H9 (cell line): ENCODE measurements around the gene TIMM13. TPM values are rescaled to one million over a fixed set of nuclear protein-coding genes. Genes with fewer than 3 reads are reported as not detected.

Experiments
- DNase-seq: peaks from one replicate; pipeline ENCODE4 v3.0.0-alpha.2; 2017
- H2AFZ ChIP-seq: one replicate; pipeline ENCODE4 v1.6.1; 2013; ENCODE audit warnings: mild to moderate bottlenecking, low read length, control low read depth, moderate library complexity
- H2AK5ac ChIP-seq: 2 replicates; pipeline ENCODE4 v1.6.1; 2013; ENCODE audit warnings: low read length, control low read depth, mixed read lengths; ENCODE audit not compliant: insufficient read length
- H2BK120ac ChIP-seq: one replicate; pipeline ENCODE4 v1.6.1; 2013; ENCODE audit warnings: low read depth, mild to moderate bottlenecking, low read length, control low read depth, inconsistent platforms; ENCODE audit not compliant: poor library complexity, severe bottlenecking
- H2BK12ac ChIP-seq: 2 replicates; pipeline ENCODE4 v1.6.1; 2013; ENCODE audit warnings: low read length, control low read depth, mixed read lengths, low read depth; ENCODE audit not compliant: insufficient read length
- H2BK15ac ChIP-seq: 2 replicates; pipeline ENCODE4 v1.6.1; 2013; ENCODE audit warnings: low read depth, low read length, control low read depth
- H2BK20ac ChIP-seq: one replicate; pipeline ENCODE4 v1.6.1; 2013; ENCODE audit warnings: low read depth, mild to moderate bottlenecking, low read length, control low read depth, inconsistent platforms; ENCODE audit not compliant: poor library complexity, severe bottlenecking
- H2BK5ac ChIP-seq: 2 replicates; pipeline ENCODE4 v1.6.1; 2013; ENCODE audit warnings: low read length, control low read depth, mixed read lengths; ENCODE audit not compliant: insufficient read length
- H3K14ac ChIP-seq: 2 replicates; pipeline ENCODE4 v1.6.1; 2013; ENCODE audit warnings: low read length, control low read depth; ENCODE audit not compliant: insufficient read depth
- H3K18ac ChIP-seq: 2 replicates; pipeline ENCODE4 v1.6.1; 2013; ENCODE audit warnings: low read depth, mild to moderate bottlenecking, mixed read lengths, low read length, control low read depth; ENCODE audit not compliant: insufficient read length
- H3K23ac ChIP-seq: 2 replicates; pipeline ENCODE4 v1.6.1; 2013; ENCODE audit warnings: low read length, control low read depth, mixed read lengths, low read depth; ENCODE audit not compliant: insufficient read length
- H3K23me2 ChIP-seq: 2 replicates; pipeline ENCODE4 v1.6.1; 2013; ENCODE audit warnings: low read depth, mild to moderate bottlenecking, mixed read lengths, low read length, control low read depth; ENCODE audit not compliant: insufficient read length, poor library complexity, severe bottlenecking
- H3K27ac ChIP-seq: 2 replicates; pipeline ENCODE4 v1.5.1; 2013; ENCODE audit warnings: low read length, control low read depth, mixed read lengths, low read depth; ENCODE audit not compliant: insufficient read length
- H3K27me3 ChIP-seq: 2 replicates; pipeline ENCODE4 v1.6.1; 2013; ENCODE audit warnings: low read length, control low read depth, inconsistent platforms; ENCODE audit not compliant: insufficient read depth
- H3K4ac ChIP-seq: 2 replicates; pipeline ENCODE4 v1.6.1; 2013; ENCODE audit warnings: low read depth, mild to moderate bottlenecking, control low read depth, inconsistent platforms, low read length, moderate library complexity
- H3K4me1 ChIP-seq: 2 replicates; pipeline ENCODE4 v1.6.1; 2013; ENCODE audit warnings: low read length, control low read depth, inconsistent platforms; ENCODE audit not compliant: insufficient read depth
- H3K4me2 ChIP-seq: 2 replicates; pipeline ENCODE4 v1.6.1; 2013; ENCODE audit warnings: low read length, control low read depth, mixed read lengths; ENCODE audit not compliant: insufficient read length, insufficient read depth
- H3K56ac ChIP-seq: 2 replicates; pipeline ENCODE4 v1.6.1; 2013; ENCODE audit warnings: low read depth, mild to moderate bottlenecking, mixed read lengths, low read length, control low read depth; ENCODE audit not compliant: insufficient read length
- H3K79me1 ChIP-seq: 2 replicates; pipeline ENCODE4 v1.6.1; 2013; ENCODE audit warnings: low read depth, mild to moderate bottlenecking, moderate library complexity, low read length, control low read depth, inconsistent platforms; ENCODE audit not compliant: insufficient read depth, poor library complexity, severe bottlenecking
- H3K79me2 ChIP-seq: 2 replicates; pipeline ENCODE4 v1.6.1; 2013; ENCODE audit warnings: low read length, control low read depth, inconsistent platforms; ENCODE audit not compliant: insufficient read depth
- H3K9ac ChIP-seq: 2 replicates; pipeline ENCODE4 v1.6.1; 2013; ENCODE audit warnings: low read length, control low read depth, mixed read lengths; ENCODE audit not compliant: insufficient read length; ENCODE audit errors: extremely low read depth
- H3K9me3 ChIP-seq: one replicate; pipeline ENCODE4 v1.6.1; 2013; ENCODE audit warnings: low read depth, low read length, inconsistent platforms; ENCODE audit not compliant: control insufficient read depth
- H3T11ph ChIP-seq: one replicate; pipeline ENCODE4 v1.6.1; 2013; ENCODE audit warnings: mild to moderate bottlenecking, low read length, control low read depth, inconsistent platforms
- H4K20me1 ChIP-seq: one replicate; pipeline ENCODE4 v1.6.1; 2013; ENCODE audit not compliant: control insufficient read depth, insufficient read length, insufficient read depth
- H4K5ac ChIP-seq: 2 replicates; pipeline ENCODE4 v1.6.1; 2013; ENCODE audit warnings: low read depth, mild to moderate bottlenecking, mixed read lengths, low read length, control low read depth; ENCODE audit not compliant: insufficient read length
- H4K8ac ChIP-seq: replicated peaks from 2 replicates; pipeline ENCODE4 v1.6.1; 2013; ENCODE audit warnings: low read length, control low read depth, mixed read lengths, low read depth; ENCODE audit not compliant: insufficient read length
- H4K91ac ChIP-seq: 2 replicates; pipeline ENCODE4 v1.6.1; 2013; ENCODE audit warnings: low read depth, mild to moderate bottlenecking, moderate library complexity, mixed read lengths, low read length, control low read depth; ENCODE audit not compliant: insufficient read length
- H3K27ac Mint-ChIP-seq, 3 experiments: 2 replicates in 2 of 3; 3 replicates in 1 of 3; pipeline ENCODE4 v1.8.0; 2020 to 2021; ENCODE audit warnings: mixed read lengths in 3 of 3, mild to moderate bottlenecking in 1 of 3, moderate library complexity in 1 of 3
- H3K27me3 Mint-ChIP-seq: 2 replicates; pipeline ENCODE4 v1.8.0; 2021; ENCODE audit warnings: low read depth, mild to moderate bottlenecking, moderate library complexity, mixed read lengths
- H3K36me3 Mint-ChIP-seq, 3 experiments: 2 replicates in 2 of 3; 3 replicates in 1 of 3; pipeline ENCODE4 v1.8.0; 2020 to 2021; ENCODE audit warnings: low read depth in 3 of 3, mixed read lengths in 3 of 3; ENCODE audit not compliant: insufficient read depth in 1 of 3
- H3K4me1 Mint-ChIP-seq, 2 experiments: 2 replicates each; pipeline ENCODE4 v1.8.0; 2020; ENCODE audit warnings: mixed read lengths in 2 of 2
- H3K4me3 Mint-ChIP-seq, 2 experiments: 2 replicates in 1 of 2; 3 replicates in 1 of 2; pipeline ENCODE4 v1.8.0; 2020 to 2021; ENCODE audit warnings: mild to moderate bottlenecking in 2 of 2, mixed read lengths in 2 of 2, moderate library complexity in 1 of 2
- H3K9me3 Mint-ChIP-seq, 2 experiments: 2 replicates in 1 of 2; 3 replicates in 1 of 2; pipeline ENCODE4 v1.8.0; 2020; ENCODE audit warnings: mild to moderate bottlenecking in 2 of 2, mixed read lengths in 2 of 2, moderate library complexity in 1 of 2
- WGBS: extraction: QIAGEN DNeasy Blood & Tissue Kit; methylation state at CpG from one replicate; pipeline ENCODE4 v1.1.7; 2013; ENCODE audit warnings: missing lambda C conversion rate, low lambda C conversion rate, mixed read lengths; ENCODE audit not compliant: insufficient read length; ENCODE audit errors: extremely low coverage; 5-methylcytosine and 5-hydroxymethylcytosine counted together
- total RNA-seq: library from RNA; stranded (reverse); gene quantifications from 2 replicates; pipeline ENCODE4 v1.2.1, GENCODE V29; 2021
- TF ChIP-seq, protein P1 (sequence below): fragments of 200-600 bp; sonication (generic); conservative IDR thresholded peaks from 3 replicates; pipeline ENCODE4 v1.8.0; 2021; ENCODE audit warnings: antibody characterized with exemption, mild to moderate bottlenecking

Gene TIMM13
- total RNA-seq, 1 experiment from 2014 or later = 214 TPM

DNA sequence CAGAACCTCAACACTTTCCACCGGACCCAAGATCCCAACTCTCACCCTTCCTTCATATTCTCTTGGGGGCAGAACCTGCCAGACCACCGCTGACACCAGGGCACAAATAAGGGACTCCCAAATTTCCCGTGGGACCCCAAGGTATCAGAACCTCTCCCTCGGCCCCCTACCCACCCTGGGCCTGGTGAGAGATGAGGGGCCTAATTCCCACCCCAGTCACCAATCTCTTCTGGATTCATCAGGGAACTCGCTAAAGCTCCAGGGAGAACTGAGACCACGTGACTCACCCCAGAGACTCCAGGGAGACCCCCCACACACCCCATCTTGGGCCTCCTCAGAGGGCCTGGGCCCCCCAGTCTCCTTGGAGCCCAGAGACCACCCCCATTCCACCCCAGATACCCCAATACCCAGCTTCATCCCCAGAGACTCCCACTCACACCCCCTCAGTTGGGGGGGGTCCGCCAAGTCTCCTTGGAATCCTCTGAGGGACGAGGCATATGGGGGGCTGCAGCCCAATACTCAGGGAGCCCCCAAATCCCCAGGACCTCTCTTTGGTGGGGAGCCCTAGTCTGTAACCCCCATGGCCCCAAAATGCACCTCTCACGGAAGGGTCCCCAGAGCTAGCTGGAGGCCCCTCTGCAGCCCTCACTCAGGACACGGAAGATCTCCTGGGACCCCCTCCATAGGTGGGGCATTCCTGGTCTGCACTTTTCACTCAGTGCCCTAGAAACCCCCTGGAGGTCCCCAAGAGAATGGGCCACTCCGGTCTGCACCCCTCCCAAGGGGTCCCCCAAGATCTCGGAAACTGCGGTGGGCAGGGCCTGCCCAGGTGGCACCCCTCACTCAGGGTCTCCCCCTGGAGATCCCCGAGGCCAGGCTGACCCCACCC, 27.8 kb upstream of the TIMM13 start:
- H3K4me1 ChIP-seq = no peaks in the 10 kb centered on the region; the same call in 1 of the 2 replicates
- no peak overlapping the region for H3K27ac ChIP-seq
- Mint-ChIP-seq H3K4me3 (peak overlapping the region; percentile 79 to 90), H3K4me1 (peaks cover 8 to 22% of the 10 kb centered on the region in 2 experiments), H3K27ac (peak overlapping the region; percentile 48 to 90 (median 85); a peak in 5 of 7 replicates), H3K27me3 (no peaks in the 10 kb centered on the region), H3K36me3 (peaks cover 0 to 4% (median 2%) of the 10 kb centered on the region in 3 experiments; a peak in 5 of 7 replicates), H3K9me3 (no peaks in the 10 kb centered on the region)
- no peak overlapping the region for H3K4ac ChIP-seq
- H3K4me2 ChIP-seq = peak overlapping the region; percentile 35
- H2BK15ac ChIP-seq = no peak overlapping the region
- H4K5ac ChIP-seq = no peak overlapping the region
- no peak for DNase-seq
- peaks cover 8% of the 10 kb centered on the region for H3K79me1 ChIP-seq
- no peak overlapping the region for H2BK12ac ChIP-seq
- no peaks in the 10 kb centered on the region for H3K27me3 ChIP-seq
- no peaks in the 10 kb centered on the region for H4K20me1 ChIP-seq
- H2BK5ac ChIP-seq = no peak overlapping the region
- no peaks in the 10 kb centered on the region for H3K9me3 ChIP-seq
- TF ChIP-seq, protein P1, sequence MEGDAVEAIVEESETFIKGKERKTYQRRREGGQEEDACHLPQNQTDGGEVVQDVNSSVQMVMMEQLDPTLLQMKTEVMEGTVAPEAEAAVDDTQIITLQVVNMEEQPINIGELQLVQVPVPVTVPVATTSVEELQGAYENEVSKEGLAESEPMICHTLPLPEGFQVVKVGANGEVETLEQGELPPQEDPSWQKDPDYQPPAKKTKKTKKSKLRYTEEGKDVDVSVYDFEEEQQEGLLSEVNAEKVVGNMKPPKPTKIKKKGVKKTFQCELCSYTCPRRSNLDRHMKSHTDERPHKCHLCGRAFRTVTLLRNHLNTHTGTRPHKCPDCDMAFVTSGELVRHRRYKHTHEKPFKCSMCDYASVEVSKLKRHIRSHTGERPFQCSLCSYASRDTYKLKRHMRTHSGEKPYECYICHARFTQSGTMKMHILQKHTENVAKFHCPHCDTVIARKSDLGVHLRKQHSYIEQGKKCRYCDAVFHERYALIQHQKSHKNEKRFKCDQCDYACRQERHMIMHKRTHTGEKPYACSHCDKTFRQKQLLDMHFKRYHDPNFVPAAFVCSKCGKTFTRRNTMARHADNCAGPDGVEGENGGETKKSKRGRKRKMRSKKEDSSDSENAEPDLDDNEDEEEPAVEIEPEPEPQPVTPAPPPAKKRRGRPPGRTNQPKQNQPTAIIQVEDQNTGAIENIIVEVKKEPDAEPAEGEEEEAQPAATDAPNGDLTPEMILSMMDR = no peak
- H2AFZ ChIP-seq = no peak overlapping the region
- no peak overlapping the region for H4K91ac ChIP-seq
- no peak overlapping the region for H3K14ac ChIP-seq
- peaks cover 2% of the 10 kb centered on the region for H3K23me2 ChIP-seq
- H2BK20ac ChIP-seq = no peak overlapping the region
- H3K56ac ChIP-seq = no peak overlapping the region
- H2BK120ac ChIP-seq = no peak overlapping the region
- no peak overlapping the region for H4K8ac ChIP-seq
- H3K23ac ChIP-seq = no peak overlapping the region
- no CpG with 5 or more reads among the region's 14 CpGs for WGBS
- no peak overlapping the region for H3T11ph ChIP-seq
- no peak overlapping the region for H3K18ac ChIP-seq
- H3K9ac ChIP-seq = peak overlapping the region; percentile 62
- H2AK5ac ChIP-seq = no peak overlapping the region
- peaks cover 28% of the 10 kb centered on the region; the same call in 1 of the 2 replicates for H3K79me2 ChIP-seq
